ENCODE results near the gene SNX13.

DNA sequence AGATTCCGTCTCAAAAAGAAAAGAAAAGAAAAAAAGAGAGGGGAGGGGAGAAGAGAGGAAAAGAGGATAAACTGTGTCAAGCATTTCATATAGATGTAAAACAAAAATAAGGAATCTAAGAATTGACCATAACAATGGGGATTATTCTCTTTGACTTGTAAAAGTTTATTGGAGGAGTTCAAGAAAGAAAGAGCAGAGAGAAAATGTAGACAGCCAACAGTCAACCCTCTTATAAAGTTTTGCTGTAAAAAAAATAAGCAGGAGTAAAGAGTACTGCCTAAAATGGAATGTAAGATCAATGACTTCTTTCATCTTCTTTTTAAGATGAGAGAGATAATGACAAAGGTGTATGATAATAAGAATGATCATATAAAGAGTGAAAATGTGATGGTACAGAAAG, 87.9 kb downstream of the SNX13 start:
- TF ChIP-seq POLR2A (IDR thresholded peaks at IDR 0.05) = no peak
- TF ChIP-seq, protein P1, sequence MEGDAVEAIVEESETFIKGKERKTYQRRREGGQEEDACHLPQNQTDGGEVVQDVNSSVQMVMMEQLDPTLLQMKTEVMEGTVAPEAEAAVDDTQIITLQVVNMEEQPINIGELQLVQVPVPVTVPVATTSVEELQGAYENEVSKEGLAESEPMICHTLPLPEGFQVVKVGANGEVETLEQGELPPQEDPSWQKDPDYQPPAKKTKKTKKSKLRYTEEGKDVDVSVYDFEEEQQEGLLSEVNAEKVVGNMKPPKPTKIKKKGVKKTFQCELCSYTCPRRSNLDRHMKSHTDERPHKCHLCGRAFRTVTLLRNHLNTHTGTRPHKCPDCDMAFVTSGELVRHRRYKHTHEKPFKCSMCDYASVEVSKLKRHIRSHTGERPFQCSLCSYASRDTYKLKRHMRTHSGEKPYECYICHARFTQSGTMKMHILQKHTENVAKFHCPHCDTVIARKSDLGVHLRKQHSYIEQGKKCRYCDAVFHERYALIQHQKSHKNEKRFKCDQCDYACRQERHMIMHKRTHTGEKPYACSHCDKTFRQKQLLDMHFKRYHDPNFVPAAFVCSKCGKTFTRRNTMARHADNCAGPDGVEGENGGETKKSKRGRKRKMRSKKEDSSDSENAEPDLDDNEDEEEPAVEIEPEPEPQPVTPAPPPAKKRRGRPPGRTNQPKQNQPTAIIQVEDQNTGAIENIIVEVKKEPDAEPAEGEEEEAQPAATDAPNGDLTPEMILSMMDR (IDR thresholded peaks at IDR 0.05) = no peak
